ENCODE measurements around the gene FADS1. TPM values are rescaled to one million over a fixed set of nuclear protein-coding genes. Genes with fewer than 3 reads are reported as not detected.
A peak's percentile ranks its signal among the peaks of the same experiment; 100 is the strongest.

Gene FADS1
- total and polyA plus RNA-seq, 12 donors = 28.3 to 410 (median 102) TPM

GRCh38 chr11:61777234-61778090 is 39.3 kb downstream of the FADS1 start:
- H3K9me3 ChIP-seq (replicated peaks in 1 of 3) = no peaks in the 10 kb centered on the region
- H3K27ac ChIP-seq = peak overlapping the region in 4 of 5 donors; percentile 39 to 80 (median 60)
- H3K27me3 ChIP-seq = no peaks in the 10 kb centered on the region
- intact Hi-C loops (cut with DNase I) = no loop called here
- DNase-seq = peak; percentile 84 to 92 (median 86)
- no peaks in the 10 kb centered on the region for H3K36me3 ChIP-seq (replicated peaks in 1 of 2)
- WGBS, 4 donors = 23 to 45% (median 29%) methylated on average over 9 to 66 of the region's 67 CpGs
- peaks cover 0 to 11% of the 10 kb centered on the region in 2 donors for H3K4me1 ChIP-seq (replicated peaks in 1 of 2)
- TF ChIP-seq POLR2A (IDR thresholded peaks at IDR 0.05) (peak in 1 of 2 donors; percentile 34), CTCF (IDR thresholded peaks at IDR 0.05) (no peak)
- peak overlapping the region in 1 of 4 donors; percentile 50 for H3K4me3 ChIP-seq

- no peaks in the 10 kb centered on the region for H3K27me3 ChIP-seq
- peak; percentile 70 to 82 (median 77) for DNase-seq
These were observed 40.2 kb downstream of the FADS1 start for GRCh38 chr11:61776561-61777075.

GRCh38 chr11:61775606-61776554 is 40.9 kb downstream of the FADS1 start:
- no peaks in the 10 kb centered on the region for H3K9me3 ChIP-seq (replicated peaks in 1 of 3)
- H3K4me1 ChIP-seq (replicated peaks in 1 of 2) = peaks cover 0 to 11% of the 10 kb centered on the region in 2 donors
- DNase-seq = no peak
- TF ChIP-seq POLR2A (IDR thresholded peaks at IDR 0.05) = no peak
- no peak for TF ChIP-seq CTCF (IDR thresholded peaks at IDR 0.05)
- H3K27me3 ChIP-seq = no peaks in the 10 kb centered on the region
- H3K4me3 ChIP-seq = no peak overlapping the region
- H3K36me3 ChIP-seq (replicated peaks in 1 of 2) = no peaks in the 10 kb centered on the region
- intact Hi-C loops (cut with DNase I) = no loop called here
- H3K27ac ChIP-seq = no peak overlapping the region
- WGBS, 4 donors = 78 to 84% (median 81%) methylated on average over 6 to 20 of the region's 20 CpGs

More at GRCh38 chr11:61776561-61777075, 40.2 kb downstream of the FADS1 start:
- peaks cover 0 to 11% of the 10 kb centered on the region in 2 donors for H3K4me1 ChIP-seq (replicated peaks in 1 of 2)
- intact Hi-C loops (cut with DNase I) = no loop called here
- TF ChIP-seq POLR2A (IDR thresholded peaks at IDR 0.05) (no peak), CTCF (IDR thresholded peaks at IDR 0.05) (peak; percentile 66 to 75 (median 70))
- H3K36me3 ChIP-seq (replicated peaks in 1 of 2) = no peaks in the 10 kb centered on the region
- H3K27ac ChIP-seq = peak overlapping the region in 4 of 5 donors; percentile 39 to 80 (median 60)
- H3K4me3 ChIP-seq = peak overlapping the region in 1 of 4 donors; percentile 50
- H3K9me3 ChIP-seq (replicated peaks in 1 of 3) = no peaks in the 10 kb centered on the region
- 20 to 56% (median 45%) methylated on average over 2 to 9 of the region's 9 CpGs for WGBS, 4 donors
